HCT116 (cell line): ENCODE data around the gene MIEN1.

Experiments
- CTCF ChIP-seq, 3 experiments: fragments of 200-600 bp in 1 of 3; sonication (generic) in 1 of 3; IDR thresholded peaks in 2 of 3; conservative IDR thresholded peaks in 1 of 3; 2 replicates each; pipeline ENCODE4 v1.5.1; 2012 to 2017; ENCODE audit warnings: low read depth in 2 of 3, low read length in 2 of 3, antibody characterized with exemption in 1 of 3, borderline replicate concordance in 1 of 3, control low read depth in 1 of 3, mild to moderate bottlenecking in 1 of 3, mixed read lengths in 1 of 3, mixed run types in 1 of 3, moderate library complexity in 1 of 3; ENCODE audit not compliant: insufficient read depth in 1 of 3
- POLR2AphosphoS5 ChIP-seq: IDR thresholded peaks from 2 replicates; pipeline ENCODE4 v1.6.1; 2011; ENCODE audit warnings: mild to moderate bottlenecking, low read depth, low read length, moderate library complexity
- RAD21 ChIP-seq: IDR thresholded peaks from 2 replicates; pipeline ENCODE4 v1.6.1; 2012; ENCODE audit warnings: low read depth, mild to moderate bottlenecking
- TF ChIP-seq, protein P1 (sequence below): IDR thresholded peaks from 2 replicates; pipeline ENCODE4 v1.6.1; 2012; ENCODE audit warnings: low read depth

DNA sequence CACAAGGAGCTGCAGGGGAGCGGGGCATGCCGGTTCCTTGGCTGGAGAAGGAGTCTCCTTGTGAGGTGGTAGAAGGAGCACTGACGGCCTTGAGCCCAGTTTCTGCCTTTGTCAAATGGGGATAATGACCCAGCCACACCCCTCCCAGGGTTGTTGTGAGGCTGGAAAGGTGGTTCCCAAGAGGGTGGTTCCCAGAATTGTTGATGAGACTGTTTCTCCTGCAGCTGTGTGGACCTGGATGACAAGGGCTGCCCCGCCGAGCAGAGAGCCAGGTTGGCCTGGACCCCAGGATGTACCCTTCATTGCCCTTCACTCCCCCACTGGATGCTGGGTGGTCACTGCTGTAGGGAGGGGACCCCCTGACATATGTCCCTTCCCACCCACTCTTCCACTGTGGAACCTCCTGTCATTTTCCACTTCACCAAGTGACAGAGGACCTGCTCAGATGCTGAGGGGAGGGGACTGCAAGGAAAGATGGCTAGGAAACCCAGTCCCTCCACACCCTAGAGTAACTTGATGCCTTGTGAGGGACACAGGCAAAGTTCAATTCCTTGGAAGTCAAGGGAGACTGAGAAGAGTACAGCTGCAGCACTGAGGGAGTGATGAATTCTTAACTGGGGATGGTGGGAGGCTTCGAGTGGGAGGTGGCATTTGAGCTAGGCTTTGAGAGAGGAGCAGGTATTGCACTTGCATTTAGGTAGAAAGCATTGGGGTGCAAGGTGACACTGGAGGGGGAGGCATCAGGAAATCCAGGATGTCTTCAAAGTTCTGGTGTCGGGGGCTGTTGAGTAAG, 10.6 kb downstream of the MIEN1 start:
- TF ChIP-seq CTCF (IDR thresholded peaks at IDR 0.05 in 2 of 3, conservative IDR thresholded peaks at IDR 0.05 in 1 of 3; ENCODE audit: borderline replicate concordance in 1 of 3, insufficient read depth in 1 of 3, low read depth in 2 of 3, low read length in 2 of 3): no peak
- TF ChIP-seq POLR2AphosphoS5: no peak
- no peak for TF ChIP-seq RAD21
- TF ChIP-seq, protein P1, sequence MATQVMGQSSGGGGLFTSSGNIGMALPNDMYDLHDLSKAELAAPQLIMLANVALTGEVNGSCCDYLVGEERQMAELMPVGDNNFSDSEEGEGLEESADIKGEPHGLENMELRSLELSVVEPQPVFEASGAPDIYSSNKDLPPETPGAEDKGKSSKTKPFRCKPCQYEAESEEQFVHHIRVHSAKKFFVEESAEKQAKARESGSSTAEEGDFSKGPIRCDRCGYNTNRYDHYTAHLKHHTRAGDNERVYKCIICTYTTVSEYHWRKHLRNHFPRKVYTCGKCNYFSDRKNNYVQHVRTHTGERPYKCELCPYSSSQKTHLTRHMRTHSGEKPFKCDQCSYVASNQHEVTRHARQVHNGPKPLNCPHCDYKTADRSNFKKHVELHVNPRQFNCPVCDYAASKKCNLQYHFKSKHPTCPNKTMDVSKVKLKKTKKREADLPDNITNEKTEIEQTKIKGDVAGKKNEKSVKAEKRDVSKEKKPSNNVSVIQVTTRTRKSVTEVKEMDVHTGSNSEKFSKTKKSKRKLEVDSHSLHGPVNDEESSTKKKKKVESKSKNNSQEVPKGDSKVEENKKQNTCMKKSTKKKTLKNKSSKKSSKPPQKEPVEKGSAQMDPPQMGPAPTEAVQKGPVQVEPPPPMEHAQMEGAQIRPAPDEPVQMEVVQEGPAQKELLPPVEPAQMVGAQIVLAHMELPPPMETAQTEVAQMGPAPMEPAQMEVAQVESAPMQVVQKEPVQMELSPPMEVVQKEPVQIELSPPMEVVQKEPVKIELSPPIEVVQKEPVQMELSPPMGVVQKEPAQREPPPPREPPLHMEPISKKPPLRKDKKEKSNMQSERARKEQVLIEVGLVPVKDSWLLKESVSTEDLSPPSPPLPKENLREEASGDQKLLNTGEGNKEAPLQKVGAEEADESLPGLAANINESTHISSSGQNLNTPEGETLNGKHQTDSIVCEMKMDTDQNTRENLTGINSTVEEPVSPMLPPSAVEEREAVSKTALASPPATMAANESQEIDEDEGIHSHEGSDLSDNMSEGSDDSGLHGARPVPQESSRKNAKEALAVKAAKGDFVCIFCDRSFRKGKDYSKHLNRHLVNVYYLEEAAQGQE: no peak
